B cell (primary cell): ENCODE measurements around the gene SCP2. TPM values are rescaled to one million over a fixed set of nuclear protein-coding genes. Genes with fewer than 3 reads are reported as not detected.

ENCODE experiments used
- ATAC-seq: fragments of 200-7000 bp; cut with Tn5 transposase; one replicate; pipeline ENCODE4 v1.10.0; 2021; ENCODE audit warnings: low read depth, mild to moderate bottlenecking, moderate number of reproducible peaks, moderate library complexity
- CTCF ChIA-PET: fragments of 350-600 bp; sonication (Branson Sonifier 250); formaldehyde crosslinking; loops from one replicate; lab custom pipeline; 2021; ENCODE audit warnings: antibody characterized with exemption, inconsistent platforms; lab: Charles Lee
- POLR2A ChIA-PET: fragments of 350-600 bp; sonication (Branson Sonifier 250); formaldehyde crosslinking; loops from one replicate; lab custom pipeline; 2021; ENCODE audit warnings: antibody characterized with exemption; lab: Charles Lee
- DNase-seq: peaks from one replicate; pipeline ENCODE4 v3.0.0; 2013
- H2AFZ ChIP-seq: 2 replicates; pipeline ENCODE4 v1.6.1; 2012; ENCODE audit warnings: mild to moderate bottlenecking, low read depth, low read length; ENCODE audit not compliant: insufficient read depth, poor library complexity, severe bottlenecking
- H3K27ac ChIP-seq, 2 donors: 1 replicate in 1 of 2; 2 replicates in 1 of 2; pipeline ENCODE4 v1.5.1; 2012 to 2013; ENCODE audit warnings: low read length in 2 of 2, mild to moderate bottlenecking in 2 of 2, moderate library complexity in 1 of 2
- H3K27me3 ChIP-seq, 4 experiments: fragments of 200-600 bp in 1 of 4; sonication (generic) in 1 of 4; replicated peaks in 1 of 4; 1 replicate in 2 of 4; 2 replicates in 2 of 4; pipeline versions ENCODE4 v1.6.1 to v1.7.0; 2013 to 2016; ENCODE audit warnings: low read length in 3 of 4, mild to moderate bottlenecking in 2 of 4, mixed read lengths in 1 of 4, moderate library complexity in 1 of 4; ENCODE audit not compliant: insufficient read depth in 4 of 4, control insufficient read depth in 3 of 4; ENCODE audit errors: control extremely low read depth in 1 of 4
- H3K36me3 ChIP-seq, 2 experiments: replicated peaks in 1 of 2; 1 replicate in 1 of 2; 2 replicates in 1 of 2; pipeline versions ENCODE4 v1.6.1 to v1.7.1; 2013; ENCODE audit warnings: low read length in 1 of 2; ENCODE audit not compliant: insufficient read depth in 2 of 2, control insufficient read depth in 1 of 2; ENCODE audit errors: control extremely low read depth in 1 of 2, extremely low read depth in 1 of 2
- H3K4me1 ChIP-seq, 2 donors: fragments of 200-600 bp in 1 of 2; sonication (generic) in 1 of 2; 1 replicate in 1 of 2; 2 replicates in 1 of 2; pipeline versions ENCODE4 v1.5.1 to v1.6.1; 2013 to 2017; ENCODE audit warnings: low read length in 2 of 2; ENCODE audit not compliant: control insufficient read depth in 2 of 2, insufficient read depth in 2 of 2
- H3K4me2 ChIP-seq: replicated peaks from 2 replicates; pipeline ENCODE3; 2012; ENCODE audit warnings: mild to moderate bottlenecking, low read depth, low read length; ENCODE audit not compliant: poor library complexity, severe bottlenecking
- H3K4me3 ChIP-seq, 5 experiments: fragments of 200-600 bp in 1 of 5; sonication (generic) in 1 of 5; 1 replicate in 3 of 5; 2 replicates in 2 of 5; pipeline versions ENCODE4 v1.5.1 to v1.7.0; 2011 to 2016; ENCODE audit warnings: low read length in 4 of 5, mild to moderate bottlenecking in 4 of 5, low read depth in 2 of 5, control low read depth in 1 of 5, moderate library complexity in 1 of 5; ENCODE audit not compliant: insufficient read depth in 1 of 5; ENCODE audit errors: control extremely low read depth in 1 of 5, extremely low read depth in 1 of 5
- H3K79me2 ChIP-seq: fragments of 200-600 bp; sonication (generic); one replicate; pipeline ENCODE4 v1.6.0; 2016; ENCODE audit warnings: low read length; ENCODE audit not compliant: control insufficient read depth, insufficient read depth
- H3K9ac ChIP-seq: fragments of 200-600 bp; sonication (generic); 2 replicates; pipeline ENCODE4 v1.6.1; 2017; ENCODE audit warnings: mild to moderate bottlenecking, low read length, moderate library complexity
- H3K9me3 ChIP-seq, 3 donors: one replicate each; pipeline versions ENCODE4 v1.6.1 to v1.7.1; 2013; ENCODE audit warnings: low read length in 2 of 3; ENCODE audit not compliant: control insufficient read depth in 2 of 3, insufficient read depth in 1 of 3; ENCODE audit errors: control extremely low read depth in 1 of 3
- H4K20me1 ChIP-seq: 2 replicates; pipeline ENCODE4 v1.6.0; 2012; ENCODE audit warnings: mild to moderate bottlenecking, low read length; ENCODE audit not compliant: insufficient read depth, control insufficient read depth, poor library complexity, severe bottlenecking
- H3K27ac Mint-ChIP-seq: one replicate; pipeline ENCODE4 v1.8.0; 2021; ENCODE audit warnings: mixed read lengths
- H3K27me3 Mint-ChIP-seq: one replicate; pipeline ENCODE4 v1.8.0; 2021; ENCODE audit warnings: mixed read lengths
- H3K4me1 Mint-ChIP-seq: one replicate; pipeline ENCODE4 v1.8.0; 2021; ENCODE audit warnings: mixed read lengths
- H3K4me3 Mint-ChIP-seq: one replicate; pipeline ENCODE4 v1.8.0; 2021; ENCODE audit warnings: mixed read lengths
- H3K9me3 Mint-ChIP-seq: one replicate; pipeline ENCODE4 v1.8.0; 2022; ENCODE audit warnings: mixed read lengths; ENCODE audit not compliant: insufficient read depth
- CTCF ChIP-seq: fragments of 200-600 bp; IDR thresholded peaks from one replicate; pipeline ENCODE4 v1.8.0; 2022; ENCODE audit warnings: antibody characterized with exemption, mild to moderate bottlenecking
- EZH2 ChIP-seq: IDR thresholded peaks from 2 replicates; pipeline ENCODE4 v1.6.1; 2012; ENCODE audit warnings: borderline replicate concordance, low read depth, mild to moderate bottlenecking, moderate library complexity, low read length; ENCODE audit not compliant: insufficient read depth, poor library complexity, severe bottlenecking
- WGBS: methylation state at CpG from one replicate; pipeline ENCODE4 v1.1.5; 2013; ENCODE audit warnings: missing lambda C conversion rate; ENCODE audit not compliant: insufficient coverage; 5-methylcytosine and 5-hydroxymethylcytosine counted together
- intact Hi-C: fragments of 100-400 bp; cut with micrococcal nuclease; formaldehyde crosslinking; loops from one replicate; pipeline ENCODE4 v1.10.0; 2022
- polyA plus RNA-seq: library from polyadenylated mRNA; depleted of rRNA; stranded (reverse); fragments of >200 nt; gene quantifications from 2 replicates; pipeline ENCODE4 v1.2.3, GENCODE V29; 2012
- total RNA-seq, 2 donors: library from RNA; stranded (reverse); fragments of 120-200 nt in 1 of 2; gene quantifications; 1 replicate in 1 of 2; 2 replicates in 1 of 2; pipeline versions ENCODE4 v1.2.3 to v1.2.4, GENCODE V29; 2013 to 2022

The SCP2 gene
- total and polyA plus RNA-seq, 2 donors (not counting 1 experiment from before 2014, with no cell fraction given) = 19.4 to 46.6 TPM

GRCh38 chr1:53092659-53093450 lies 165.8 kb downstream of the SCP2 start:
- no peak overlapping the region for H3K9ac ChIP-seq
- WGBS = 87% methylated on average over 28 of the region's 33 CpGs
- no peak overlapping the region for H3K4me2 ChIP-seq
- no peak overlapping the region for H3K4me3 Mint-ChIP-seq
- intact Hi-C loops = no loop called here
- POLR2A ChIA-PET = no interaction called here
- no peaks in the 10 kb centered on the region for H3K27me3 Mint-ChIP-seq
- TF ChIP-seq EZH2 (no peak), CTCF (no peak)
- H3K27me3 ChIP-seq = no peaks in the 10 kb centered on the region
- peaks cover 0 to 18% (median 0%) of the 10 kb centered on the region in 3 donors for H3K9me3 ChIP-seq
- H3K36me3 ChIP-seq = no peaks in the 10 kb centered on the region
- H3K27ac Mint-ChIP-seq = no peak overlapping the region
- H3K4me1 ChIP-seq = no peaks in the 10 kb centered on the region
- H3K4me3 ChIP-seq = no peak overlapping the region
- no peaks in the 10 kb centered on the region for H3K4me1 Mint-ChIP-seq
- no peak overlapping the region for H2AFZ ChIP-seq
- H3K79me2 ChIP-seq = no peaks in the 10 kb centered on the region
- DNase-seq = no peak
- CTCF ChIA-PET = no interaction called here
- H3K27ac ChIP-seq = no peak overlapping the region
- no peaks in the 10 kb centered on the region for H4K20me1 ChIP-seq
- no peak for ATAC-seq
- H3K9me3 Mint-ChIP-seq = no peaks in the 10 kb centered on the region

- no peaks in the 10 kb centered on the region for H3K4me1 Mint-ChIP-seq
- no peak for ATAC-seq
- no peak overlapping the region for H3K27ac Mint-ChIP-seq
- ChIA-PET POLR2A (no interaction called here), CTCF (no interaction called here)
- no peaks in the 10 kb centered on the region for H4K20me1 ChIP-seq
- no peaks in the 10 kb centered on the region for H3K36me3 ChIP-seq
- no peak for DNase-seq
- 96% methylated on average over 8 of the region's 8 CpGs for WGBS
- no peak overlapping the region for H3K4me3 ChIP-seq
- no peaks in the 10 kb centered on the region for H3K9me3 Mint-ChIP-seq
- no peaks in the 10 kb centered on the region for H3K27me3 Mint-ChIP-seq
- peaks cover 0 to 21% (median 0%) of the 10 kb centered on the region in 3 donors for H3K9me3 ChIP-seq
- no peaks in the 10 kb centered on the region for H3K4me1 ChIP-seq
- intact Hi-C loops = no loop called here
- no peaks in the 10 kb centered on the region for H3K27me3 ChIP-seq
- H3K4me3 Mint-ChIP-seq = no peak overlapping the region
- H3K27ac ChIP-seq = no peak overlapping the region
- H2AFZ ChIP-seq = no peak overlapping the region
- H3K9ac ChIP-seq = no peak overlapping the region
- TF ChIP-seq EZH2 (no peak), CTCF (no peak)
- H3K79me2 ChIP-seq = no peaks in the 10 kb centered on the region
- no peak overlapping the region for H3K4me2 ChIP-seq
Observed at GRCh38 chr1:53093451-53093754, 166.3 kb downstream of the SCP2 start.
